ENCODE measurements around the gene TCAIM. TPM values are rescaled to one million over a fixed set of nuclear protein-coding genes. Genes with fewer than 3 reads are reported as not detected.
A peak's percentile ranks its signal among the peaks of the same experiment; 100 is the strongest.

Gene TCAIM
- polyA plus RNA-seq, 3 donors = 40.2 to 48.7 (median 43.1) TPM

DNA sequence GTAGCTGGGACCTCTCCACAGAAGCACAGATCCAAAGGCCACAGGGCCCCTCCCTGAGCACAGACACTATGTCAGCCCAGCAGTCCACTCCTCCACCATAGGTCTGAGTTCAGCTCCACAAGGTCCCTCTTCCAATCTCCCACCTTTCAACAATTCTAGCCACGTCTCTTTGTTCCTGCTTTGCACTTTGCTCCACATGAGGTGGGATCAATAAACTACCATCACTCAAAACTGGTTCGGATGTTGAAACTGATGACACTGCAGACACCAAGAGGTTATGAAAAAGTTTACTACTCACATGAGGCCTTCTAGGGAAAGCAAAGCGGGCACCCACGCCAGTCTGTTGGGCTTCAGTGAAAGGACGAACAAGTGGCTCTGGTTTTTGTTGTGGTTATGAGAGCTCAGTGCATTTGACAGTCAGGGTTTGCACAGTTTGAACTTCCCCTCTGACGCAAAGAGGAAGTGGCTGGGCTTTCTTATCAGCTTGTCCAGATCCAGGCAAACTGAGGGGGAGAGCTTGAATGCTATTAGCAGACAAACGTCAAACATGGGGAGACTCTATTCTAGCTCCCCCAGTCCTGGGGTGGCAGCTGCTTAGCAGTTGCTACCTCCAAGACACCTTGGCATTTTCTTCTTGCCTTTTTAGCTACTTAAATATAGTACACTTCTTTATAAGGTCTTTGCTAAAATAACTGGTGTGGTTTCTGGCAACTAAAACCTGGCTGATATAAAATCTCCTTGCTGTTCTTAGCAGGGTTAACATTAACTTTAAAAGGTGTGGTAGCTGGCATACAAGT is 101.1 kb downstream of the TCAIM start:
- DNase-seq (ENCODE audit: low read depth in 3 of 3, low spot score in 2 of 3) = peak in 1 of 3 donors; percentile 5

DNA sequence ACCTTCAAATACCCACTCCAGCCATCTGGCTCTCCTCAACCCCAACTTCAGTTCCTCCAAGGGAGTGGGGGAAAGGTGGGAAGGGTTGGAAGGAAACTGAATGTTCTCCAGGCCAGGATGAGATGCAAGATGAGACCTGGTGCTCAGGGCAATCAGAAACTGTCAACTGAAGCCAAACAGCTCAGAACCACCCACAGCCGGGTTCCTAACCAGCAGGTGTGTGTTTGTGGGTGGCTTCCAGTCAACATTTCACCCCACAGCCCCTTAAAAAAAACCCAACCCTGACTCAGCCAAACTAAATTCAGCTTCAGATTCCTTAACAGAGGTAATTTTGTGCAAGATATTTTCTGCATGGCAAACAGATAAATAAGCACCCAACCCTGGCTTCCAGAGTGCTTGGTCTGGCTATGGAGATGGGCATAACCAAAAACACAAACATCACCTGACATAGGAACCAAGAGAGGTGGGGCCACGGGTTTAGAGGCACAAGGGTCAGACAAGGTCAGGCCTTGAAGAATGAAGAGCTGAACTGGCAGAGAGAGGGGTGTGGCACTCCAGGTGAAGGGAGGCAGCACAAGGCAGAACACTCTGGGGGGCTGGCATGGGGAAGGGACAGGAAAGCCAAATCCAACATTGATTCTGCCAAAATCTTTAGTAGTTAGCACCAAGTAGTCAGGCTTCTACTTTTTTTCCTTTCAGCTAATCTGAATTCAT is 104.2 kb downstream of the TCAIM start:
- DNase-seq (ENCODE audit: low read depth in 3 of 3, low spot score in 2 of 3) = no peak

DNA sequence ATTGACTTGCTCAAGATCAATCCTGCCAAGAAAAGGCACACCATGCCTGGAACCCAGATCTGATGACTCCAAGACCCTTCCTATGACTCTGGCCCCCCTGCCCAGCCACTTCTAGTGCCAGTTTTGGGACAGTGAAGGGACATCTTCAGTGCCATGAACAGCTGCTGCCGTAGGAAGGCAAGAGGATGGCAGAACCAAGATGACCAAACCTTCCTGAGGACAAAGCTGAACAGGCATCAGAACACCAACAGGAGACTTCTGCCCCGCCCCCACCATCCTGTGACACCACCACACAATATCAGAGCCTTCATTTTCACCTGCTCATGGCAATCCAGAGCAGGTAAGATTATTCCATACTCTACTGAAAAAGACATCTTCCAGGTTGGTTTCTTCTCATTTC is 105.9 kb downstream of the TCAIM start:
- no peak for DNase-seq (ENCODE audit: low read depth in 3 of 3, low spot score in 2 of 3)

DNA sequence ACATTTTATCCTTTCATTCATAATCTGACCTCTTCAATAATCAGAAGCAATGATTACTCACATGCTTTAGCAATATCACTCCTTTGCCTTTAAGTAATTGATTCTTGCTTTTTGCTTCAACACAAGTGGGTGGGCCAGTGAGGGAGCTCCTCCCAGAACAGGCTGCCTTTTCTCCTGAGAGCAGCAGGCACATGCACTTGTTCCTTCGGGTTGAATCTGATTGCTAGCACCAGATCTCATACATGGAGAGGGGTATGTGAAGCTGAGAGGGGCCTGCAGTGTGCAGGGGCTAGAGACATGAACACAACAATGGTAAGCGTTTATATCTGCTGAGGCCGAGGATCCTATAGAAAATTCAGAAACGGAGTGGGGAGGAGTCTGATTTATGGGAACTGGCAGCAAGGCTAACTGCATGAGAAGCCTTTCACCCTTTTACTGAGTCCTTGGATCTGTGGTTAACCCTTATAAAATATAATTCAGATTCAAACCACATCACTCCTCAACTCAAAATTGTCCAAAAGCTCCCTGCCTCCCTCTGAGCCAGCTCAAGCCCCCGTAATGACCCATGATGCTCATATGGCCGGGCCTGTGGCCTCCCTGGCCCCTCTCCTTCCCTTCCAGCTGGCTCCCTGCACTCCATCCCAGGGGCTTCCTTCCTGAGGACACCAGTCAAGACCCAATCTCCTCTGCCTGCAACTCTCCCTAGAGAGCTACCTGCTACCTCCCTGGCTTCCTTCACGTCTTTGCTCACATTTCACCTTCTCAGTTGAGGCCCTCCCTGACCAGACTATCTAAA is 106.5 kb downstream of the TCAIM start:
- no peak for DNase-seq (ENCODE audit: low read depth in 3 of 3, low spot score in 2 of 3)

DNA sequence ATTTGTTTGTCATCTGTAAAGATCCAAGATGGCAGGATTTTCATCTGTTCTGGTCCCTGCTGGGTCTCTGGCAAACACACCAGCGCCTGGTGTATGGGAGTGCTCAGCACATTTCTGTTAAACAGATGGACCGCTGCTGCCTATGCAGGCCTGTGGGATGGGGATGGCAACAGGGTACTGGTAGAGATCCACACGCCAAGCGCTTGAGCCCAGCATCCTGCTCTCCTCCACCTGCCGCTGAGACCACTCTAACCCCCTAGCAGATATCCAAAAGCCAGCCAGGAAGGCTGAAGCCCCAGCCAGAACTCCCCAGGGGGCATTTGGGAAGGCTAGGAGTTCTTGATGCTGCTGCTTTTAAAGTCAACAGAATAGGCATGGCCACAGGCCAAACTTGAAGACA is 107.2 kb downstream of the TCAIM start:
- DNase-seq (ENCODE audit: low read depth in 3 of 3, low spot score in 2 of 3) = no peak

DNA sequence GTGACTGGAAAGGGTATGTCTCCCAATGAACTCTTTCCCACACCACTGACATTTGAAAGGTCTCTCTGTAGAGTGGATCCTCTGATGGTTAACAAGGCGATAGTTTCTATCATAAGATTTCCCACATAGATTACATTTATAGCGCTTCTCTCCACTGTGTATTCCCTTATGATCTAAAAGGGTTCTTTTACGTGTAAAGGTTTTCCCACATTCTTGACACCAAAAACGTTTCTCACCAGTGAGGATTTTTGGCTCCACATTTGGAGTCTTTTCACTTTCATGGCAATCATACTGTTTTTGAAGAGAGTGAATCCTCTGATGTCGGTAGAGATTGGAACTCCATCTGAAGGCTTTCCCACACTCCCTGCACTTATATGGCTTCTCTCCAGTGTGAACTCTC is 108.4 kb downstream of the TCAIM start:
- DNase-seq (ENCODE audit: low read depth in 3 of 3, low spot score in 2 of 3) = no peak

DNA sequence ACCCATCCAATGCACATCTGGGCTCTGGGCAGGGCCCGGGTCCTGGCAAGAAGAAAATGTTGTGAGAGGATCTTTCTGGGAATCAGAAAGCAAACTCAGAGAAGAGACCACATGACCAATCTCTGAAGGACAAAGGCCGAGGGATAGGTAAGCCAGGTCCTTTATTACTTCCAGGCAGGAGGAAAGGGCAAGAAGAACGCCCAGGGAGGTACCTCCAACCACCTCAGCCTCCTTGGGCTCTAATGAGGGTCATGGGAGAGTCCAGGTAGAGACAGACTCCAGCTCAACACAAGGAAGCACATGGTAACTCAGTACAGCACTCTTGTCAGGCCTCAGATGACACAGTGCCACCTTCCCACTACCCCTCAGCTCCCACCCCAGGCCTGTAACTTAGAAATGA is 112.9 kb downstream of the TCAIM start:
- no peak for DNase-seq (ENCODE audit: low read depth in 3 of 3, low spot score in 2 of 3)

DNA sequence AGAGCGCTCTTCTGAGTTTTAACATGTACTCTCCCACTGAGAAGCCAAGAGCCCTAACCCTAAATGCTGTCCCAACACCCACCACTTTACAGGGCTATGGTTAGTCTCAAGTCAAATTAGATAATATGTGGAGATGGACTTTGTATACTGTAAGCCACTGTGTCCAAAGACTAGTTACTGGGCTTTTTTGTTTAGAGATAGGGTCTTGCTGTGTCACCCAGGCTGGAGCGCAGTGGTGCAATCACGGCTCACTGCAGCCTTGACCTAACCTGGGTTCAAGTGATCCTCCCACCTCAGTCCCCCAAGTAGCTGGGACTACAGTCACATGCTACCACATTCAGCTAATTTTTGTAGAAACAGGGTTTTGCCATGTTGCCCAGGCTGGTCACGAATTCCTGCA is 115.7 kb downstream of the TCAIM start:
- DNase-seq (ENCODE audit: low read depth in 3 of 3, low spot score in 2 of 3) = no peak

DNA sequence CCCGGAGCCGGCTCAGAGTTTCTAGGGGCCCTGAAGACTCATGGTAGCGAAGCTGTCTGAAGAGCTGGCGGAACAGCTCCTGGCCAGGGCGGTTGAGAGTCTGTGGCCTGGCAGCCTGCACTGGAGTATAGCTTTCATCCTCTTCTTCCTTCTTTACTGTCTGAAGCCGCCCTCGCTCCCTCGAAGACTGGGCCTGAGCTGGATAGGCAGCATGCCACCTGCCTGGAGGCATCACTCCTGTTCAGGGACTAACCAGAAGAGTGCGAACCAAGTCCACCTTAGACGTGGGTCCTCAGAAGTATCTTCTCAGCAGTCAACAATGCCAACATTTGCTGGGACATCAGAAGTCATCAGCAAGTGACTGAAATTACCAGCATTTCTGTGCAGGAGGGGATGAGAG is 116.8 kb downstream of the TCAIM start:
- no peak for DNase-seq (ENCODE audit: low read depth in 3 of 3, low spot score in 2 of 3)

Other genes starting within 250 kb of the TCAIM start
- gene TOPAZ1, start 96.9 kb upstream of the TCAIM start, polyA plus RNA-seq (ENCODE audit: insufficient read length in 3 of 3) = not detected
- 10 to 100 TPM; 19.1 to 20.4 (median 19.7) TPM for gene ZNF445, start 138.9 kb downstream of the TCAIM start, polyA plus RNA-seq (ENCODE audit: insufficient read length in 3 of 3)
- gene ZKSCAN7, start 216.4 kb downstream of the TCAIM start, polyA plus RNA-seq (ENCODE audit: insufficient read length in 3 of 3) = 10 to 100 TPM; 15.3 to 19.0 (median 18.5) TPM
- 10 to 100 TPM in 2 of 3 donors, 1 to 10 TPM in 1; 9.7 to 11.4 (median 11.1) TPM for gene ZNF660, start 246.2 kb downstream of the TCAIM start, polyA plus RNA-seq (ENCODE audit: insufficient read length in 3 of 3)

All from right renal cortex interstitium (tissue), 3 donors.